RWPE1 (cell line): ENCODE data around the gene THBD.

ENCODE experiments used
- CTCF ChIA-PET: fragments of 350-600 bp; sonication (Branson Sonifier 250); formaldehyde crosslinking; extraction: SDS; loops from one replicate; lab custom pipeline; 2021; lab: Yijun Ruan, JAX
- POLR2A ChIA-PET: fragments of 400-600 bp; formaldehyde crosslinking; extraction: SDS; loops from one replicate; lab custom pipeline; 2020; ENCODE audit warnings: antibody characterized with exemption; ENCODE audit not compliant: low non-redundant PET; lab: Yijun Ruan, JAX
- DNase-seq: peaks from one replicate; pipeline ENCODE4 v3.0.0; 2012; ENCODE audit warnings: low spot score
- H3K27ac ChIP-seq: fragments of 450-650 bp; 2 replicates; pipeline ENCODE4 v1.5.1; 2017
- CTCF ChIP-seq: fragments of 450-650 bp; conservative IDR thresholded peaks from 2 replicates; pipeline ENCODE4 v1.5.1; 2017; ENCODE audit warnings: low read depth, mild to moderate bottlenecking

THBD gene

DNA sequence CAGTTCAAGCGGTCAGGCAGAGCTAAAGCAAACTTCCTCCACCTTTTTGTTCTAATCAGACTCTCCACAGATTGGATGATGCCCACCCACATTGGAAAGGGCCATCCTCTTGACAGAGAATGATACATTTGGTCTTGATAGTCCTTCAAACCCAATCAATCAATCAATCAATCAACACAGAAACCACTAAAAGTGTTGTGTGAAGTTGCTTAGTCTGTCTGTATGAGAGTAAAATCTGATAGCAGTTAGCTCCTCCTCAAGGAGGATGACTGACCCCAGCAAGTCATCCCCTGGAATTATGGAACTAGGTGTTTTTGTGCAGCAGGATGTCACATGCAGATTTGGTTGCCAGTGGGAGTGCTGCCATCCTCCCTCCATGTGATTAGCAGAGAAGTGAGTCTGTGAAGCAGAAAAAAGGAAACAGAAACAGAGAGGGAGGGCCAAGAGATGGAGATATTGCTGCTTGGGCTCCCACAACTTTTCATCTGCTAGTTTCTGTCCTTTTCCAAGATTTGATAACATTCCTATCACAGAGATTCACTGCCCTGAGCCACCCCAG lies 46.3 kb downstream of the THBD start:
- no peak for DNase-seq
- H3K27ac ChIP-seq = no peak overlapping the region
- no peak for TF ChIP-seq CTCF
- ChIA-PET CTCF (interaction anchor here (0.6 kb wide), 1 partner anchor 404 kb away, joined by 3 read pairs; no protein-coding TSS in a partner anchor), POLR2A (no interaction called here)

DNA sequence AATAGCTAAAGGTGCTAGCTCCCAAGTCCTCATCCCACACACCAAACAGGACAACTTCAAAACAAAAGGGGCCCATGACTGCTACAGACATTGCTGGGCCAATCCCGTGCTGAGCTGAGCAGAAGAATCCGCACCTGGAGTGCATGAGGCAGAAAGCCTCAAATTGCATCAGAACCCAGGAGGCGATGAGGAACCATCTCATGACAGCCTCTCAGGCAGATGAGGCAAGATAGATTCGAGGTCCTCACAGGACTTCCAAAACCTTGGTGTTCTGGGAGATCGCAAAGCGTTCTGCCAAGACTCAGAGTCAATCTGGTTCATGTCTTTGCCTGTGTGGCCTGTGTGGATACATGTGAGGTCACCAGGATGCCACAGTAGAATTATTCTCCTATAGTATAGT lies 47.2 kb downstream of the THBD start:
- TF ChIP-seq CTCF = no peak
- CTCF ChIA-PET = interaction anchor here (0.6 kb wide), 1 partner anchor 405 kb away, joined by 3 read pairs; no protein-coding TSS in a partner anchor
- POLR2A ChIA-PET = no interaction called here
- DNase-seq = no peak
- H3K27ac ChIP-seq = no peak overlapping the region

DNA sequence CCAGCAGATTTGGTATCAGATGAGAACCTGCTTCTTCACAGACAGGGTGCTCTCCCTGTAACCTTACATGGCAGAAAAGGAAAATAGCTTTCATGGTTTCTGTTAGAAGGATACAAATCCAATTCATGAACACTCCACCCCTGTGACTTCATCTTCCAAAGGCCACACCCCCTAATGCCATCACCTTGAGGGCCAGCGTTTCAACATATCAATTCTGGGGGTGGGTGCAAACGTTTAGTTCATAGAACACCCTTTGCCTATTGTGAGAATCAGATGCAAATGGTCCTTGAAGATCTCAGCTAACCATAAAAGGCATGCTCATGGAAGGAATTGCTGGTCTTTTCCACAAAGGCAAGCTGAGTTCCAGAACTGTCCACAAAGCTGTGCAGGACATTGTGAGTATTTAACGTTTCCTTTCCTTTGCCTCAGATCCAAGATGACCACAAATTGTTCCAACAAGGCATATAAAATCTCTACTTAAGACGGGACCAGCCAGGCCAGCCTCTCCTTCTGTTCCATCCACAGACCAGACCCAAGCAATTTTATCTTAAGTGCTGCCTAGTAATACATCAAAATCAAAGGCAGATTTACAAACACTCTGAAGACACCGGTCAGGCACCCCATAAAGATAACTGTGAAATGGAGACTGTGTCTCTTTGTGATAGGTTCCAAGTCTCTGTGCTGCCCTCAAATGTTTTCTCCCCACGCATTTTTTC lies 49.1 kb downstream of the THBD start:
- POLR2A ChIA-PET = no interaction called here
- CTCF ChIA-PET = interaction anchor here (0.6 kb wide), 1 partner anchor 225 kb away, joined by 3 read pairs; no protein-coding TSS in a partner anchor
- TF ChIP-seq CTCF = no peak

GRCh38 chr20:22999756-23000155 lies 49.7 kb downstream of the THBD start:
- CTCF ChIA-PET = interaction anchor here (0.6 kb wide), 1 partner anchor 224 kb away, joined by 3 read pairs; no protein-coding TSS in a partner anchor
- POLR2A ChIA-PET = no interaction called here
- TF ChIP-seq CTCF = no peak

More for the DNA sequence above, 49.1 kb downstream of the THBD start:
- DNase-seq = no peak
- H3K27ac ChIP-seq = no peak overlapping the region

GRCh38 chr20:22998476-22998875 lies 51.0 kb downstream of the THBD start:
- TF ChIP-seq CTCF = no peak
- ChIA-PET POLR2A (no interaction called here), CTCF (interaction anchor here (0.6 to 0.7 kb wide), 2 partner anchors 38 to 88 kb away, joined by 3 to 4 read pairs; partner anchors contain the start of gene CD93)
- DNase-seq = no peak
- H3K27ac ChIP-seq = no peak overlapping the region

More at GRCh38 chr20:22999756-23000155, 49.7 kb downstream of the THBD start:
- H3K27ac ChIP-seq = no peak overlapping the region
- no peak for DNase-seq

DNA sequence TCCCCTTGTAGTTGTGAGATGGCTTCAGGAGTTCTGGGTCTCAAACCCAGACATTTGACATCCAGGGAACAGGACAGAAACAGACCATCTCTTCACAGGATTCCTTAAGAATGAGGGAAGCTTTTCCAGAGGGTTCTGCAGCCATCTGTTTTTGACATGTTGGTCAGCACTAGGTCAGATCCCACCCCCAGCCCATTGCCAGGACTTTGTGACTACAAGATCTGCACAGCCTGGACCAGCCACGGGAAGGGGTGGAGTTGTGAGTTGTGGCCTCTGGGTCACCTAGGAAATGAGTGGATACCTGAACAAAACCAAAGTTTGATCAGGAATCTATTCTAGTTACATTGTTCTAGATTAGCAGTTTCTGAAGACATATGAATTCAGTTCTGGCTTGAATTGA lies 53.5 kb downstream of the THBD start:
- DNase-seq = no peak
- CTCF ChIA-PET = no interaction called here
- TF ChIP-seq CTCF = no peak
- no peak overlapping the region for H3K27ac ChIP-seq
- POLR2A ChIA-PET = no interaction called here
